Measurements from ENCODE around the gene TNKS2. TPM values are rescaled to one million over a fixed set of nuclear protein-coding genes. Genes with fewer than 3 reads are reported as not detected.

Gene TNKS2
- total RNA-seq, 1 donor from 2014 or later: 61.3 TPM

- DNase-seq: no peak
Measured at GRCh38 chr10:91910467-91910866, 112.2 kb downstream of the TNKS2 start.

Small RNA genes within 50 kb of the gene (small RNA-seq; reads per million reads assigned to genes)
- gene AL359198.2 (ENCODE audit: low replicate concordance) (not detected), gene SRP9P1 (ENCODE audit: low replicate concordance) (not detected)

Other genes with a start within 250 kb of the TNKS2 start
- gene PPP1R3C, start 165.4 kb upstream of the TNKS2 start, total RNA-seq: 71.7 TPM
- gene FGFBP3, start 111.1 kb downstream of the TNKS2 start, total RNA-seq: 1.2 TPM
- gene BTAF1, start 125.3 kb downstream of the TNKS2 start, total RNA-seq: 59.1 TPM